Measurements from ENCODE around the gene PTGDR2. TPM values are rescaled to one million over a fixed set of nuclear protein-coding genes. Genes with fewer than 3 reads are reported as not detected.

The PTGDR2 gene
- total RNA-seq, 1 donor from 2014 or later = 0.86 TPM

DNA sequence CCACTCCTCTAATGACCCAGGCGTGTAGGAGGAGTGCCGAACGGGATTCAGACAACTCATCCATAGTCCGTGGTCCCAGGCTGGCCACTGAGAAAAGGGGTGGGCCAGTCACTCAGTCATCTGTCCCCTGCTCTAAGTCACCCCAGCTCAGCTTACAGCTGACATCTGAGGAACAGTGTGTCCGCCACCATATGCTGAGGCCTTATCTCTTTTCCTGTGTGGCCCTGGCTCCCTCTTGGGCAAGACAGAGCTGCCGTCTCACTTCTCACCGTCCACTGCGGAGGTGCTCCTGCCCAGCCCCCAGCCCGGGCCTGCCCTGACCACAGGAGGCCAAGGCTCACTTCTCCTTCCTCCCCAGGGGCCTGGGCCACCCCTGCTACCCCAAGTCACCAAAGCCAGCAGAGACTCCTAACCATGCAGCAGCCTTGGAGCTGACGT, 7.0 kb downstream of the PTGDR2 start:
- TF ChIP-seq, protein P1, sequence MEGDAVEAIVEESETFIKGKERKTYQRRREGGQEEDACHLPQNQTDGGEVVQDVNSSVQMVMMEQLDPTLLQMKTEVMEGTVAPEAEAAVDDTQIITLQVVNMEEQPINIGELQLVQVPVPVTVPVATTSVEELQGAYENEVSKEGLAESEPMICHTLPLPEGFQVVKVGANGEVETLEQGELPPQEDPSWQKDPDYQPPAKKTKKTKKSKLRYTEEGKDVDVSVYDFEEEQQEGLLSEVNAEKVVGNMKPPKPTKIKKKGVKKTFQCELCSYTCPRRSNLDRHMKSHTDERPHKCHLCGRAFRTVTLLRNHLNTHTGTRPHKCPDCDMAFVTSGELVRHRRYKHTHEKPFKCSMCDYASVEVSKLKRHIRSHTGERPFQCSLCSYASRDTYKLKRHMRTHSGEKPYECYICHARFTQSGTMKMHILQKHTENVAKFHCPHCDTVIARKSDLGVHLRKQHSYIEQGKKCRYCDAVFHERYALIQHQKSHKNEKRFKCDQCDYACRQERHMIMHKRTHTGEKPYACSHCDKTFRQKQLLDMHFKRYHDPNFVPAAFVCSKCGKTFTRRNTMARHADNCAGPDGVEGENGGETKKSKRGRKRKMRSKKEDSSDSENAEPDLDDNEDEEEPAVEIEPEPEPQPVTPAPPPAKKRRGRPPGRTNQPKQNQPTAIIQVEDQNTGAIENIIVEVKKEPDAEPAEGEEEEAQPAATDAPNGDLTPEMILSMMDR (IDR thresholded peaks at IDR 0.05) = no peak
- Histone ChIP-seq H3K27ac (no peak overlapping the region), H3K4me1 (peaks cover 11% of the 10 kb centered on the region), H3K9me3 (no peaks in the 10 kb centered on the region), H3K36me3 (peaks cover 51% of the 10 kb centered on the region), H3K27me3 (ENCODE audit: low read depth) (no peaks in the 10 kb centered on the region), H3K4me3 (no peak overlapping the region)
- DNase-seq = no peak
- intact Hi-C loops (cut with DNase I) = no loop called here
- peak in 1 of 2 donors; percentile 2 for ATAC-seq

GRCh38 chr11:60847896-60848295, 7.9 kb downstream of the PTGDR2 start:
- TF ChIP-seq, protein P1 (IDR thresholded peaks at IDR 0.05) = no peak

DNA sequence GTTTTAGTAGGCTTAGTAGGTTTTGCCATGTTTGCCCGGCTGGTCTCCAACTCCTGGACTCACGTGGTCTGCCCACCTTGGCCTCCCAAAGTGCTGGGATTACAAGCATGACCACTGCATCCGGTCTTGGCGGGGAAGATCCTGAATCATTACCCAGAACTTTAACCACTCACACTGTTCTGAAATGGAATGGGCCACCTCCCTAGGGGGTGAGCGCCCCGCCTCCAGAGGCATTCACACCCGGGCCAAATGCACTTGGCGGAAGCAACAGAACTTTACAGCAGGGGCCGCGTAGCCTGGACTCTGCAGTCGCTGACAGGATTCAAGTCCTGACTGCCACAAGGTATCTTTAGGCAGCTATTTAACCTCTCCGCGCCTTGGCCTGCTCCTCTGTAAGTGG, 8.5 kb downstream of the PTGDR2 start:
- TF ChIP-seq, protein P1 (IDR thresholded peaks at IDR 0.05) = no peak
- H3K4me3 ChIP-seq = no peak overlapping the region
- no peak overlapping the region for H3K27ac ChIP-seq
- no peaks in the 10 kb centered on the region for H3K9me3 ChIP-seq
- H3K27me3 ChIP-seq (ENCODE audit: low read depth) = no peaks in the 10 kb centered on the region
- ATAC-seq = no peak
- no peak for DNase-seq
- H3K36me3 ChIP-seq = peaks cover 51% of the 10 kb centered on the region
- intact Hi-C loops (cut with DNase I) = no loop called here
- peaks cover 25% of the 10 kb centered on the region for H3K4me1 ChIP-seq

More at GRCh38 chr11:60847896-60848295, 7.9 kb downstream of the PTGDR2 start:
- Histone ChIP-seq H3K9me3 (no peaks in the 10 kb centered on the region), H3K27me3 (ENCODE audit: low read depth) (no peaks in the 10 kb centered on the region), H3K36me3 (peaks cover 51% of the 10 kb centered on the region), H3K4me3 (no peak overlapping the region), H3K4me1 (peaks cover 19% of the 10 kb centered on the region), H3K27ac (no peak overlapping the region)
- intact Hi-C loops (cut with DNase I) = no loop called here
- DNase-seq (no peak), ATAC-seq (no peak)

- TF ChIP-seq, protein P1 (IDR thresholded peaks at IDR 0.05) = no peak
- DNase-seq = no peak
- Histone ChIP-seq H3K36me3 (peaks cover 31% of the 10 kb centered on the region), H3K27me3 (ENCODE audit: low read depth) (no peaks in the 10 kb centered on the region), H3K27ac (no peak overlapping the region), H3K9me3 (no peaks in the 10 kb centered on the region), H3K4me1 (peaks cover 36% of the 10 kb centered on the region), H3K4me3 (no peak overlapping the region)
- ATAC-seq = no peak
- intact Hi-C loops (cut with DNase I) = no loop called here
Measured at GRCh38 chr11:60845338-60845737, 10.4 kb downstream of the PTGDR2 start.

GRCh38 chr11:60844870-60845221, 10.9 kb downstream of the PTGDR2 start:
- Histone ChIP-seq H3K4me3 (no peak overlapping the region), H3K4me1 (peaks cover 36% of the 10 kb centered on the region), H3K27ac (no peak overlapping the region), H3K9me3 (no peaks in the 10 kb centered on the region), H3K27me3 (ENCODE audit: low read depth) (no peaks in the 10 kb centered on the region), H3K36me3 (peaks cover 26% of the 10 kb centered on the region)
- DNase-seq (no peak), ATAC-seq (no peak)
- intact Hi-C loops (cut with DNase I) = no loop called here
- TF ChIP-seq, protein P1 (IDR thresholded peaks at IDR 0.05) = no peak
